ENCODE data around the gene ABR.

The ABR gene

DNA sequence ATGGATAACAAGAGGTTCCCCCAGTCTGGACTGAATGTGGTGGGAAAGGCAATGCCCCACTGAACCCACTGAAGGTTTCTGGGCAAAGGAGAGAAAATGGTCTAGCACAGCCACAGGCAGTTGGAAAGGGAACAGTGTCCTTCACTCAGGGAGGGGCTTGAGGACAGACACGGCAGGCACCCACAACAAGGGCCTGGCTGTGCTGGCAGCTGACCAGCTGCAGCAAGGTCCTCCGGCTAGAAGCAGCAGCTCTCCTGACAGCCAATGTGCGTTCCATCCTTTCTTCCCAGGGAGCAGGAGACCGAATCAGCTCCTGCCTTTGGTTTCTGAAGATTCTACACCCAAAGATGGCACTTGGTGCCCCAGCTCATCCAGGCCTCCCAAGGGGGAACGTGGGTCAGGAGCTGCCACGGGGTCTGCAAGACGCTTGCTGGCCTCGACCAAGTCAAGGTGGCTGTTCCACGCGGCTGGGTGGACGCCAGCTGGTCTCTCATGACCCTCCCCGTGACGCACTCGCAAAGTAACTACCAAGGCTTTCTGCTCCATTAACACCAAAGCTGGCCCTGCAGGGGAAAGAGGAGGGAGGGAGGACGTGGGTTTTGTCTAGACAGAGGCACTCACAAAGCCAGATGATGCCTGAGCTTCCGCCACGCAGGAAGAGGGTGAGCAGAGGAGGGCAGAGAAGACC, 11.1 kb downstream of the ABR start:
- Histone ChIP-seq H3K4me2 (ENCODE audit: low read length) (no peak overlapping the region), H3K9me3 (replicated peaks; ENCODE audit: low read length) (no peaks in the 10 kb centered on the region), H3K9ac (ENCODE audit: low read depth, low read length) (no peak overlapping the region), H3K36me3 (ENCODE audit: insufficient read depth, low read length) (no peaks in the 10 kb centered on the region), H3K4me1 (ENCODE audit: control insufficient read depth, insufficient read depth, low read length) (no peaks in the 10 kb centered on the region), H3K27me3 (ENCODE audit: control insufficient read depth, insufficient read depth, low read length) (peaks cover 27% of the 10 kb centered on the region), H3K4me3 (ENCODE audit: low read length) (no peak overlapping the region)

DNA sequence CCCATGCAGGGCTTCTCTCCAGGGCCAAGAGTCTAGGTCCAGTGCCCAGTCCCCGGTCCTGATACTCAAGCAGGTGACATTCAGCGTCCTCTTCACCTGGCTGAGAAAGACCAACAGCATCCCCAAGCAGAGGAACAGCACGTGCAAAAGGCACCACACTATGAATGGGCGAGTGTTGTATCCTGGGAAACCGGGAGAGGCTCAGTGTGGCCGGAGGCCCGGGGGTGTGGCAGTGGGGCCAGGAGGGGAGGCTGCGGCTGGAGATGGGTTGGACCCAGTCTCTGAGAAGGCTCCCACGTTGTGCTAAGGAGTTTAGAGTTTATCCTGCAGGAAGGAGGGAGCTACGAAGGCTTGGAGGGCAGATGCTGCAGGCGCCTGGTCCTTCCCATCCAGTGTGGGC, 13.5 kb downstream of the ABR start:
- H3K36me3 ChIP-seq (ENCODE audit: insufficient read depth, low read length): no peaks in the 10 kb centered on the region
- H3K9me3 ChIP-seq (replicated peaks; ENCODE audit: low read length): no peaks in the 10 kb centered on the region
- H3K9ac ChIP-seq (ENCODE audit: low read depth, low read length): no peak overlapping the region
- no peaks in the 10 kb centered on the region for H3K4me1 ChIP-seq (ENCODE audit: control insufficient read depth, insufficient read depth, low read length)
- peaks cover 24% of the 10 kb centered on the region for H3K27me3 ChIP-seq (ENCODE audit: control insufficient read depth, insufficient read depth, low read length)
- H3K4me2 ChIP-seq (ENCODE audit: low read length): no peak overlapping the region
- no peak overlapping the region for H3K4me3 ChIP-seq (ENCODE audit: low read length)

DNA sequence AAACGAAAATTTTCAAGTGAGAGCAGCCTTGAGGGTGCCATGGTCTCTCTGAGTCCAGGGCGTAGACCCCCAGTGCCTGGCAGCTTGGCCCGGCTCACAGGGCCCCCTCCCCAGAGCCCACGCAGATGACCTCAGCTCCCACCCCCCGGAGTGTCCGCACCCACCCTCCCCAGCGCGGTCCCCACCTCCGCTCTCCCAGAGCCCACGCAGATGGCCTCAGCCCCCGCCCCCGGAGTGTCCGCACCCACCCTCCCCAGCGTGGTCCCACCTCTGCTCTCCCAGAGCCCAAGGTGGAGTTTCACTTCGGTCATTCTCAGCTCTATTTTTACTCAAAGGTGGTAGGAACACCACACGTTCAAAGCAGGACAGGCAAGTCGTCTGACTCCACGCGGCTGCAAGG, 13.9 kb downstream of the ABR start:
- H3K4me3 ChIP-seq (ENCODE audit: low read length): no peak overlapping the region
- H3K9me3 ChIP-seq (replicated peaks; ENCODE audit: low read length): no peaks in the 10 kb centered on the region
- H3K27me3 ChIP-seq (ENCODE audit: control insufficient read depth, insufficient read depth, low read length): peaks cover 22% of the 10 kb centered on the region
- no peaks in the 10 kb centered on the region for H3K36me3 ChIP-seq (ENCODE audit: insufficient read depth, low read length)
- H3K4me1 ChIP-seq (ENCODE audit: control insufficient read depth, insufficient read depth, low read length): no peaks in the 10 kb centered on the region
- H3K9ac ChIP-seq (ENCODE audit: low read depth, low read length): no peak overlapping the region
- no peak overlapping the region for H3K4me2 ChIP-seq (ENCODE audit: low read length)

DNA sequence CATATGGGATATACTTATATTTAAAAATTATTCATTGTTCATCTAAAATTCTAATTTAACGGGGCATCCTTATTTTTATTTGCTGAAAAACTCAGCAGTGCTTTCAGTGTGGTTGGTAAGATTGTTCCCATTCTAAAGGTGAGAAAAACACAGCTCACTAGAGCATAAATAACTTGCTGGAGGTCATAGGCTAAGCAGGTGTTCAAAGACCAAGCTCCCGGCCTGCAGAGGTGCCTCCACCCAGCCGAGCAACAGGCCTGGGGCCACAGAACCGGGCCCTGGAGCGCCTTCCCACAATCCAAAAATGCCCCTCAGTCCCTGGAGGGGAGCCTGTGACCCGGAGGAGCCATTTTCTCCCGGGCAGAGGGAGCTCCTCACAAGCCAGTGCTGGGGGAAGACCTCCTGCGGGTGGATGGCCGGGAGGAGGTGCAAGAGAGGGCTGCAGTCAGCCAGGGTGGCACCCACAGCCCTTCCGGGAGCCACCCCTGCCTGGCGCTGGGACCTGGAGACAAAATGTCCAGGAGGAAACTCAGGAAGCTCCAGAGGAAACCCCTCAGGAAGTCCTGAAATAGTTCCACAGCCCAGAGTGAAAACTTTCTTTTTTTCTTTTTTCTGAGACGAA, 14.7 kb downstream of the ABR start:
- Histone ChIP-seq H3K4me2 (ENCODE audit: low read length) (no peak overlapping the region), H3K9ac (ENCODE audit: low read depth, low read length) (no peak overlapping the region), H3K4me1 (ENCODE audit: control insufficient read depth, insufficient read depth, low read length) (no peaks in the 10 kb centered on the region), H3K4me3 (ENCODE audit: low read length) (no peak overlapping the region), H3K9me3 (replicated peaks; ENCODE audit: low read length) (no peaks in the 10 kb centered on the region), H3K27me3 (ENCODE audit: control insufficient read depth, insufficient read depth, low read length) (peaks cover 26% of the 10 kb centered on the region), H3K36me3 (ENCODE audit: insufficient read depth, low read length) (no peaks in the 10 kb centered on the region)

DNA sequence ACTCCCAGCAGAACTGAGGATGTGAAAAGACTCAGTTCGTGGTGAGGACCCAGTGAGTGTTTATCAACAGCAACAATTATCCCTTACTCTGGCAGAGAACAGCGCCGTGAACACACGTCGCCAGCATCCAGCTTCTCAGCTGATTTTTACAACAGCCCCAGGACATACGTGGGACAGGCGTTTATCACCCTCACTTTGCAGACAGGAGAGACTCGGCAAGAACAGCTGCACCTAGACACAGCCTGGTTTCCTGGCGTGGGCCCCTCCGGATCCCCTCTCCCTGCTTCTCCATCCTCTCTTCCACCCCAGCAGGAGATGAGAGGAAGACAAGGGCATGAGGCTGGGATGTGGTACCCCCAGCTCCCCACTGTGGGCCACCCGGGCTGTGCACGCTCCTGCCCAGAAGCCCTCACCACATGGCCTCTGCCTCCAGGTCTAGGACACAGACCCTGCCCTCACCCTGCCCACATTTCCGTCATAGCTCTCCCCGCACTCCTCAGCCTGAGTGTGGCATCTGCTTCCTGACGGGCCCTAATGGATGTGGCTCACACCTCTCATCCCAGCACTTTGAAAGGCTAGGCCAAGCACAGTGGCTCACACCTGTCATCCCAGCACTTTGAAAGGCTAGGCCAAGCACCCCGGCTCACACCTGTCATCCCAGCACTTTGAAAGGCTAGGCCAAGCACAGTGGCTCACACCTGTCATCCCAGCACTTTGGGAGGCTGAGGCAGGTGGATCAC, 17.5 kb downstream of the ABR start:
- no peak overlapping the region for H3K9ac ChIP-seq (ENCODE audit: low read depth, low read length)
- H3K36me3 ChIP-seq (ENCODE audit: insufficient read depth, low read length): no peaks in the 10 kb centered on the region
- H3K4me1 ChIP-seq (ENCODE audit: control insufficient read depth, insufficient read depth, low read length): no peaks in the 10 kb centered on the region
- no peaks in the 10 kb centered on the region for H3K9me3 ChIP-seq (replicated peaks; ENCODE audit: low read length)
- no peak overlapping the region for H3K4me2 ChIP-seq (ENCODE audit: low read length)
- H3K4me3 ChIP-seq (ENCODE audit: low read length): no peak overlapping the region
- H3K27me3 ChIP-seq (ENCODE audit: control insufficient read depth, insufficient read depth, low read length): peaks cover 19% of the 10 kb centered on the region

DNA sequence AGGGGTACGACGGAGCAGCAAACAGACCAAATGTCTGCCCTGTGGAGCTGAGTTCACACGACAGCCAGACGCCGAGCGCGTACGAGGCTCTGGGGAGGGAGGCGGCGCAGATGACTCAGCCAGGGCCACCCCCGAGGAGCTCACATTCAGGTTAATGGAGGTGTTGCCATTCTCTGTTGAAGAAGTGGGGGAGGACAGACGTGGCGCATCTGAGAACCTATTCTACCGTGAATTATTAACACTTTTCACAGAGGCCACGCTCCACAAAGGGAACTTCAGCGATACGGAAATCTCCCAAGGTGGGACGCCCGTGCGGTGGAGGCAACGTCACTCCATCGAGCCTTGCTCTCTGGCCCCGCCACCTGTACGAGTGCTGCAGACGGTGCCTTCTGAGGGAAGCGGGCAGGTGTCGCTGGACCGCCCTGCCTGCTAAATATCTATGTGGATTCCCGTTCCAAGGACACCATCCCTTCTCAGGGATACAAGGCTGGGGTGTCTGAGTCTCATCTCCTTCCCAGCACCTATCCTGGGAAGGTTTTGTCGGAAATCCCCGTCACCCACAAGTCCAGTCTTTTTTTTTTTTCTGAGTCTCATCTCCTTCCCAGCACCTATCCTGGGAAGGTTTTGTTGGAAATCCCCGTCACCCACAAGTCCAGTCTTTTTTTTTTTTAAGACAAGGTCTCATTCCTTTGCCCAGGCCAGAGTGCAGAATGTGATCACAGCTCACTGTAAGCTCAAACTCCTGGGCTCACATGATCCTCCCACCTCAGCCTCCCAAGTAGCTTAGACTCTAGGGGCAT, 19.0 kb downstream of the ABR start:
- no peaks in the 10 kb centered on the region for H3K36me3 ChIP-seq (ENCODE audit: insufficient read depth, low read length)
- H3K9ac ChIP-seq (ENCODE audit: low read depth, low read length): no peak overlapping the region
- no peak overlapping the region for H3K4me3 ChIP-seq (ENCODE audit: low read length)
- H3K4me1 ChIP-seq (ENCODE audit: control insufficient read depth, insufficient read depth, low read length): no peaks in the 10 kb centered on the region
- peaks cover 19% of the 10 kb centered on the region for H3K27me3 ChIP-seq (ENCODE audit: control insufficient read depth, insufficient read depth, low read length)
- no peak overlapping the region for H3K4me2 ChIP-seq (ENCODE audit: low read length)
- no peaks in the 10 kb centered on the region for H3K9me3 ChIP-seq (replicated peaks; ENCODE audit: low read length)

DNA sequence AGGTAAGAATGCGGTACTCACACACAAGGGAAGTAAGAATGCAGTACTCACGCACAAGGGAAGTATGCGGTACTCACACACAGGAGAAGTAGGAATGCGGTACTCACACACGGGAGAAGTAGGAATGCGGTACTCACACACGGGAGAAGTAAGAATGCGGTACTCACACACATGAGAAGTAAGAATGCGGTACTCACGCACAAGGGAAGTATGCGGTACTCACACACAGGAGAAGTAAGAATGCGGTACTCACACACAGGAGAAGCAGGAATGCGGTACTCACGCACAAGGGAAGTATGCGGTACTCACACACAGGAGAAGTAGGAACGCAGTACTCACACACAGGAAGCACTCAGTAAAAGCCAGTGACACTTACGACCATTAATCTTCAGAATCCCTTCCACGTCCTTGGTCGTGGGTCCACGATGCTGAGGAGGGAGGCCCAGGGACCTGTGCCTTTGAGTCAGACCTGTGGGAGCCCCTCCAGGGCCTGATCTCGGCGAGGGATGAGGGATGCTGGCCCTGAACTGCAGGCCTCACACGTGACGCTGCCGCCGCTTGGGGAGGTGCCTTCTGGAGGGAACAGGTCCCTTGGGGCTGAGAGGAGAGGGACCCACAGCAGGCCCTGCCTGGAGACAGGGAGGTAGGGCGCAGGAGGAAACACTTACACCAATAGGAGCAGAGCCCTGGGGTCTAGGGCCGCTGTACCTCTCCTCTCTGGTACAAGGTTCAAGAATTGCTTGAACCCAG, 20.2 kb downstream of the ABR start:
- no peak overlapping the region for H3K4me2 ChIP-seq (ENCODE audit: low read length)

DNA sequence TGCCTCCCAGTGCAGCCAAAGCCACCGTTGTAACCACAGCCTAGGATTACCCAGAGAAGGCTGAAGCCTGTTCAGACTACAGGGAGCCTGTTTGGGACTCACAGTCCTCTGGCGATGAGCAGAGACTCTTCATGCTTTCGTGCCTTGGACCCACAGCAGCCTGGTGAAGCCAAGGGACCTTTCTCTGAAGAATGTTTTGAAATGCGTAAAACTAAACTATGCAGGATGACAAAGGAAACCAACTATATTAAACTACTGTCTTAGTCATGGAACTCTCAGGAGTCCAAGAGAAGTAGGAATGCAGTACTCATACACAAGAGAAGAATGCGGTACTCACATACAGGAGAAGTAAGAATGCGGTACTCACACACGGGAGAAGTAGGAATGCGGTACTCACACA, 20.9 kb downstream of the ABR start:
- H3K9ac ChIP-seq (ENCODE audit: low read depth, low read length): no peak overlapping the region

More for the DNA sequence above, 20.2 kb downstream of the ABR start:
- Histone ChIP-seq H3K9ac (ENCODE audit: low read depth, low read length) (no peak overlapping the region), H3K4me3 (ENCODE audit: low read length) (no peak overlapping the region), H3K27me3 (ENCODE audit: control insufficient read depth, insufficient read depth, low read length) (peaks cover 23% of the 10 kb centered on the region), H3K4me1 (ENCODE audit: control insufficient read depth, insufficient read depth, low read length) (no peaks in the 10 kb centered on the region), H3K9me3 (replicated peaks; ENCODE audit: low read length) (no peaks in the 10 kb centered on the region), H3K36me3 (ENCODE audit: insufficient read depth, low read length) (no peaks in the 10 kb centered on the region)

DNA sequence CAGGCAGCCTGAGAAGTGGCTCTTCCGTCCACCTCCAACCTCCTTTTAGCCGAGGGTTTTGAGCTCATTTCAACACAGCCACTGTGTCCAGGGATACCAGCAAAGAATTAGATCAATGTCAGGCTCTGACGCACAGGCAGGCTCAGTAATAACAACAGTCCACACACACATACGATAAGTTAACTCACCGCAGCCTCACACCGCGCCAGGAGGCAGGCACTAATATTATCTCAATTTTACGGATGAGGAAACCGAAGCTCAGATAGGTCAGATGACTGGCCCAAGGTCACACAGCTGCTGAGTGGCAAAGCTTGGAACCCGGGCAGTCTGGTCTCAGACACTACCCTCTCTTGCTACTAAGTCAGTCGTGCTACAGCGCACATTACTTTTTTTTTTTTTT, 22.9 kb downstream of the ABR start:
- Histone ChIP-seq H3K4me1 (ENCODE audit: control insufficient read depth, insufficient read depth, low read length) (no peaks in the 10 kb centered on the region), H3K9me3 (replicated peaks; ENCODE audit: low read length) (no peaks in the 10 kb centered on the region), H3K27me3 (ENCODE audit: control insufficient read depth, insufficient read depth, low read length) (peaks cover 25% of the 10 kb centered on the region), H3K9ac (ENCODE audit: low read depth, low read length) (no peak overlapping the region), H3K4me2 (ENCODE audit: low read length) (no peak overlapping the region), H3K36me3 (ENCODE audit: insufficient read depth, low read length) (no peaks in the 10 kb centered on the region), H3K4me3 (ENCODE audit: low read length) (no peak overlapping the region)

More for the DNA sequence above, 20.9 kb downstream of the ABR start:
- Histone ChIP-seq H3K4me1 (ENCODE audit: control insufficient read depth, insufficient read depth, low read length) (no peaks in the 10 kb centered on the region), H3K27me3 (ENCODE audit: control insufficient read depth, insufficient read depth, low read length) (peaks cover 30% of the 10 kb centered on the region), H3K9me3 (replicated peaks; ENCODE audit: low read length) (no peaks in the 10 kb centered on the region), H3K4me3 (ENCODE audit: low read length) (no peak overlapping the region), H3K4me2 (ENCODE audit: low read length) (no peak overlapping the region), H3K36me3 (ENCODE audit: insufficient read depth, low read length) (no peaks in the 10 kb centered on the region)

DNA sequence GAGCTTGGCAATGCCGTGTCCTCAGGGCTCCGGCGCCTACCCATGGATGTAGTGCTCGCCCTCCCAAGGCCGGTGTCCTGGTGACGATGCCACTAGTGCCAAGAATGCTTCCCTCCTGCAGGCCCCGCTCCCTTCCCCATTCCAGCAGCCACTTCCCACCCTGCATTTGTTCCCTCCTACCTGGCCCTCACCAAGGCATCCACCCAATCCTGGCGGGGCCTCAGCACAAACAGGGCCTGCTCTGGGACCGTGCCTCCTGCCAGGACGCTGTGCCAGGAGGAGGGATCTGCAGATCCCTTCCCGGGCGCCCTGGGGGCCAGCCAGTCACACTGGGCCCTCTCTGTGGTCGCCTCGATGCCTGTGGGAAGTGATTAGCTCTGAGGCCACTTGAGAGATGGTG, 25.1 kb downstream of the ABR start:
- Histone ChIP-seq H3K4me2 (ENCODE audit: low read length) (no peak overlapping the region), H3K9me3 (replicated peaks; ENCODE audit: low read length) (no peaks in the 10 kb centered on the region), H3K36me3 (ENCODE audit: insufficient read depth, low read length) (no peaks in the 10 kb centered on the region), H3K9ac (ENCODE audit: low read depth, low read length) (no peak overlapping the region), H3K4me3 (ENCODE audit: low read length) (no peak overlapping the region), H3K27me3 (ENCODE audit: control insufficient read depth, insufficient read depth, low read length) (peaks cover 23% of the 10 kb centered on the region), H3K4me1 (ENCODE audit: control insufficient read depth, insufficient read depth, low read length) (no peaks in the 10 kb centered on the region)

All from skeletal muscle satellite cell (primary cell).